ENCODE data around the gene TRIM62. TPM values are rescaled to one million over a fixed set of nuclear protein-coding genes. Genes with fewer than 3 reads are reported as not detected.
A peak's percentile ranks its signal among the peaks of the same experiment; 100 is the strongest.

The TRIM62 gene
- total RNA-seq, 1 donor = 12.3 TPM

GRCh38 chr1:33143176-33143575 lies 38.7 kb downstream of the TRIM62 start:
- H3K9me3 ChIP-seq (ENCODE audit: low read depth, low read length) = no peaks in the 10 kb centered on the region
- peak overlapping the region; percentile 61 for H3K27ac ChIP-seq (ENCODE audit: low read depth, low read length)
- no peak overlapping the region for H3K4me3 ChIP-seq (ENCODE audit: insufficient read depth, low read length)
- H3K36me3 ChIP-seq (ENCODE audit: insufficient read depth, low read length) = peaks cover 11% of the 10 kb centered on the region
- H3K4me2 ChIP-seq (ENCODE audit: insufficient read depth, low read length) = peak overlapping the region; percentile 36
- peak; percentile 76 for DNase-seq (ENCODE audit: insufficient read length, low spot score, missing footprints)
- H2AFZ ChIP-seq (ENCODE audit: low read length) = no peak overlapping the region
- TF ChIP-seq CTCF (IDR thresholded peaks at IDR 0.05; ENCODE audit: extremely low read depth, low read depth, low read length) = no peak
- no peaks in the 10 kb centered on the region for H3K79me2 ChIP-seq (ENCODE audit: insufficient read depth, low read length)
- H3K27me3 ChIP-seq (ENCODE audit: insufficient read depth, low read length) = no peaks in the 10 kb centered on the region
- no peaks in the 10 kb centered on the region for H4K20me1 ChIP-seq (ENCODE audit: insufficient read depth, low read length)
- peaks cover 17% of the 10 kb centered on the region for H3K4me1 ChIP-seq (ENCODE audit: insufficient read depth, low read length)

- peak overlapping the region; percentile 61 for H3K27ac ChIP-seq (ENCODE audit: low read depth, low read length)
- H3K9me3 ChIP-seq (ENCODE audit: low read depth, low read length) = no peaks in the 10 kb centered on the region
- H3K4me2 ChIP-seq (ENCODE audit: insufficient read depth, low read length) = no peak overlapping the region
- H3K27me3 ChIP-seq (ENCODE audit: insufficient read depth, low read length) = no peaks in the 10 kb centered on the region
- no peak for TF ChIP-seq CTCF (IDR thresholded peaks at IDR 0.05; ENCODE audit: extremely low read depth, low read depth, low read length)
- H3K36me3 ChIP-seq (ENCODE audit: insufficient read depth, low read length) = peaks cover 5% of the 10 kb centered on the region
- H4K20me1 ChIP-seq (ENCODE audit: insufficient read depth, low read length) = no peaks in the 10 kb centered on the region
- no peak overlapping the region for H3K4me3 ChIP-seq (ENCODE audit: insufficient read depth, low read length)
- DNase-seq (ENCODE audit: insufficient read length, low spot score, missing footprints) = peak; percentile 55
- no peaks in the 10 kb centered on the region for H3K79me2 ChIP-seq (ENCODE audit: insufficient read depth, low read length)
- no peak overlapping the region for H2AFZ ChIP-seq (ENCODE audit: low read length)
- H3K4me1 ChIP-seq (ENCODE audit: insufficient read depth, low read length) = peaks cover 17% of the 10 kb centered on the region
These were observed 39.3 kb downstream of the TRIM62 start for GRCh38 chr1:33142483-33143064.

- Histone ChIP-seq H3K4me2 (ENCODE audit: insufficient read depth, low read length) (no peak overlapping the region), H3K27me3 (ENCODE audit: insufficient read depth, low read length) (no peaks in the 10 kb centered on the region), H3K27ac (ENCODE audit: low read depth, low read length) (no peak overlapping the region), H4K20me1 (ENCODE audit: insufficient read depth, low read length) (no peaks in the 10 kb centered on the region), H3K79me2 (ENCODE audit: insufficient read depth, low read length) (no peaks in the 10 kb centered on the region), H3K9me3 (ENCODE audit: low read depth, low read length) (no peaks in the 10 kb centered on the region), H3K4me1 (ENCODE audit: insufficient read depth, low read length) (peaks cover 17% of the 10 kb centered on the region), H2AFZ (ENCODE audit: low read length) (no peak overlapping the region), H3K4me3 (ENCODE audit: insufficient read depth, low read length) (no peak overlapping the region), H3K36me3 (ENCODE audit: insufficient read depth, low read length) (no peaks in the 10 kb centered on the region)
- TF ChIP-seq CTCF (IDR thresholded peaks at IDR 0.05; ENCODE audit: extremely low read depth, low read depth, low read length) = no peak
- DNase-seq (ENCODE audit: insufficient read length, low spot score, missing footprints) = peak; percentile 38
These were observed 40.1 kb downstream of the TRIM62 start for GRCh38 chr1:33141781-33142180.

GRCh38 chr1:33141216-33141615 lies 40.6 kb downstream of the TRIM62 start:
- no peak overlapping the region for H3K4me3 ChIP-seq (ENCODE audit: insufficient read depth, low read length)
- peaks cover 17% of the 10 kb centered on the region for H3K4me1 ChIP-seq (ENCODE audit: insufficient read depth, low read length)
- no peak overlapping the region for H3K27ac ChIP-seq (ENCODE audit: low read depth, low read length)
- H3K36me3 ChIP-seq (ENCODE audit: insufficient read depth, low read length) = no peaks in the 10 kb centered on the region
- H3K4me2 ChIP-seq (ENCODE audit: insufficient read depth, low read length) = no peak overlapping the region
- H3K27me3 ChIP-seq (ENCODE audit: insufficient read depth, low read length) = no peaks in the 10 kb centered on the region
- no peaks in the 10 kb centered on the region for H3K9me3 ChIP-seq (ENCODE audit: low read depth, low read length)
- DNase-seq (ENCODE audit: insufficient read length, low spot score, missing footprints) = no peak
- H2AFZ ChIP-seq (ENCODE audit: low read length) = no peak overlapping the region
- no peaks in the 10 kb centered on the region for H3K79me2 ChIP-seq (ENCODE audit: insufficient read depth, low read length)
- no peaks in the 10 kb centered on the region for H4K20me1 ChIP-seq (ENCODE audit: insufficient read depth, low read length)
- TF ChIP-seq CTCF (IDR thresholded peaks at IDR 0.05; ENCODE audit: extremely low read depth, low read depth, low read length) = no peak

Measured in osteoblast (primary cell).